ENCODE data around the gene C10orf67. TPM values are rescaled to one million over a fixed set of nuclear protein-coding genes. Genes with fewer than 3 reads are reported as not detected.
A peak's percentile ranks its signal among the peaks of the same experiment; 100 is the strongest.
"Not testable (repeated sequence)": the region's sequence is repeated elsewhere in the genome, so short reads cannot be mapped to it uniquely, and the experiment has no call there.

The C10orf67 gene
- polyA plus RNA-seq, 1 experiment = 0.15 TPM

DNA sequence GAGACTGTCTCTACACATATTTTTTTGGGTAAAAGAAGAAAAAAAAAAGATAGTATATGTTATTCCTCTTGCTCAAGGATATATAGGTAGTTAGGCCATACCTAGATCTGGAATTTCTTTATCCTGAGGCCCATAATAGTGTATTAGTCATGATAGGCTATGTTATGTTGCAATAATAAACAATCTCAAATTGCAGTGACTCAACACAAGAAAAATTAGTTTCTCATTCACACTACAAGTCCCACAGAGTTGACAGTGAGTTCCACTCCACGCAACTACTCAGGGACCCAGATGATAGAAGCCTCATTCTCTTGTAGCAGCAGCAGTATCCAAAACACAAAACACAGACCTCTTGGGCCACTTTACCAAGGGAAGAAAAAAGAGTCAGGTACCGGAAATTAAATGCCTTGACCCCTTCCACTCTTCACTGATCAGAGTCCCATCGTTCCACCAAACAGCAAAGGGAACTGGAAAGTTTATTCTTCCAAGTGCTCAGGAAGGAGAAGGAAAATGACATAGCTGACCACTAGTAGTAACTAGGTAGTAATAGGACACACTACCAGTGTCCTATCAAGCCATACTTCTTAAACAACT lies 7.4 kb upstream of the C10orf67 start:
- H3K36me3 ChIP-seq (ENCODE audit: control insufficient read depth, insufficient read depth, low read length) = no peaks in the 10 kb centered on the region
- peak; percentile 9 for DNase-seq (ENCODE audit: low read depth)
- CTCF ChIA-PET = no interaction called here
- no peak overlapping the region for H3K4me3 ChIP-seq (ENCODE audit: low read depth, low read length)
- no peaks in the 10 kb centered on the region for H3K27me3 ChIP-seq (ENCODE audit: control insufficient read depth, insufficient read depth, low read length)
- POLR2A ChIA-PET = no interaction called here
- TF ChIP-seq, protein P1, sequence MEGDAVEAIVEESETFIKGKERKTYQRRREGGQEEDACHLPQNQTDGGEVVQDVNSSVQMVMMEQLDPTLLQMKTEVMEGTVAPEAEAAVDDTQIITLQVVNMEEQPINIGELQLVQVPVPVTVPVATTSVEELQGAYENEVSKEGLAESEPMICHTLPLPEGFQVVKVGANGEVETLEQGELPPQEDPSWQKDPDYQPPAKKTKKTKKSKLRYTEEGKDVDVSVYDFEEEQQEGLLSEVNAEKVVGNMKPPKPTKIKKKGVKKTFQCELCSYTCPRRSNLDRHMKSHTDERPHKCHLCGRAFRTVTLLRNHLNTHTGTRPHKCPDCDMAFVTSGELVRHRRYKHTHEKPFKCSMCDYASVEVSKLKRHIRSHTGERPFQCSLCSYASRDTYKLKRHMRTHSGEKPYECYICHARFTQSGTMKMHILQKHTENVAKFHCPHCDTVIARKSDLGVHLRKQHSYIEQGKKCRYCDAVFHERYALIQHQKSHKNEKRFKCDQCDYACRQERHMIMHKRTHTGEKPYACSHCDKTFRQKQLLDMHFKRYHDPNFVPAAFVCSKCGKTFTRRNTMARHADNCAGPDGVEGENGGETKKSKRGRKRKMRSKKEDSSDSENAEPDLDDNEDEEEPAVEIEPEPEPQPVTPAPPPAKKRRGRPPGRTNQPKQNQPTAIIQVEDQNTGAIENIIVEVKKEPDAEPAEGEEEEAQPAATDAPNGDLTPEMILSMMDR (IDR thresholded peaks at IDR 0.05; ENCODE audit: insufficient read depth, low read depth, low read length) = no peak

DNA sequence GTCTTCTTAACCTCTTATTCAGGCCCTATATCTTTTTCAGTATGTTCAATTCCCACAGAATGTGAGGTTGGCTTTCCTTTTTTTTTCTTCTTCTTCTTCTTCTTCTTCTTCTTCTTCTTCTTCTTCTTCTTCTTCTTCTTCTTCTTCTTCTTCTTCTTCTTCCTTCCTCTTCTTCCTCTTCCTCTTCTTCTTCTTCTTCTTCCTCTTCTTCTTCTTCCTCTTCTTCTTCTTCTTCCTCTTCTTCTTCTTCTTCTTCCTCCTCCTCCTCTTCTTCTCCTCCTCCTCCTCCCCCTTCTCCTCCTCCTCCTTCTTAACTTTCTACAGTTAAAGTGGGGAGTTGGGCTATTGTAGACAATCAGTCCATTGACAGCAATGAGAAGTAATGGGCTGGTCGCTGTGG lies 6.1 kb upstream of the C10orf67 start:
- H3K36me3 ChIP-seq (ENCODE audit: control insufficient read depth, insufficient read depth, low read length); CTCF ChIA-PET; POLR2A ChIA-PET; DNase-seq (ENCODE audit: low read depth); H3K4me3 ChIP-seq (ENCODE audit: low read depth, low read length); H3K27me3 ChIP-seq (ENCODE audit: control insufficient read depth, insufficient read depth, low read length): not testable (repeated sequence)

DNA sequence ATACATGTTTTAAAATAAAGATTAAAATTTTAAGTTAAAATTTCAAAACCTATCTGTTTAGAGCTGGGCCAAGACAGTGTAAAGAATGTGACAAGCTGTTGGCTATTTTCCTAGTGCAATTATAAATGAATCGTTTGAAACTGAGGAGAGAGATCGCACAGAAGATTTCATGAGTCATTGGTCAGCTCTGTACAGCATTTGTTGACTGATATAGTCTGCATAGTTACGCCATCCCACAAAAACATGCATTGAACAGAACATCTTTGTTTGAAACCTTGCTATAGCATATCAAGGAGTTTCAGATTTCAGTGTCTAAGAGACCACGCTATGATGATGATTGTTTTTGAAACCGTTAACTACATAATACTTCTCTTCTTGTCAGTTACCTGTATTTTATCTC lies 1.3 kb upstream of the C10orf67 start:
- ChIA-PET CTCF (interaction anchor here (1.1 to 1.6 kb wide), 2 partner anchors 17 to 57 kb away, joined by 3 to 4 read pairs; no protein-coding TSS in a partner anchor), POLR2A (no interaction called here)
- TF ChIP-seq, protein P1 (IDR thresholded peaks at IDR 0.05; ENCODE audit: insufficient read depth, low read depth, low read length) = no peak
- no peaks in the 10 kb centered on the region for H3K27me3 ChIP-seq (ENCODE audit: control insufficient read depth, insufficient read depth, low read length)
- no peaks in the 10 kb centered on the region for H3K36me3 ChIP-seq (ENCODE audit: control insufficient read depth, insufficient read depth, low read length)
- no peak overlapping the region for H3K4me3 ChIP-seq (ENCODE audit: low read depth, low read length)
- peak; percentile 3 for DNase-seq (ENCODE audit: low read depth)

DNA sequence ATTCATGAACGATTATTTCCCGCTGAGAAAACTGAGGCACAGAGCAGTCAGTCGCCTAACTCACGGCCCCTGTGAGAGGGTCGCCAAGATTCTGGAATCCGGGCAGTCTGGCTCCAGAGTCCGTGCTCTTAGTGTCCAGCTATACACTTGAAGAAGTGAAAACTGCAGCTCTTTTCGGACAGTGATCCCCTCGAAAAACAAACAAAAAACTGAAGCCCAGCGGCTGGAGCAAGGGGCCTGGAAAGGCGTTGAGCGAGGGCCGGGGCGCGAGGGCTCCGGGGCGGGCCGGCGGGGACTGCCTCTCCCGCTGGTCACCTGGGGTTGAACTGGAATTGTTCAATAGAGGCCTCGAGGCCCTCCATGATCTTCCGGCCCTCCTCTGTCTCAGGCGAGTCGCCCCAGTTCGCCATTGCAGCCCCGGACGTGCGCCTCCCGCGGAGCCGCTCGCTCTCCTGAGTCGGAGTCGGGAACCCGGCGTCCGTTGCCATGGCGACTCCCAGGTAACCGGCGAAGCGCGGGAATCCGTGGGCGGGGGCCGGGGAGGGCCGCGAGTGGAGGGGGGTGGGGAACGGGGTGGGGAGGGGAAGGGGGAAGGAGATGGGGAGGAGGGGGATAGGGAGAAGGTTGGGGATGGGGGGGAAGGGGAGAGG lies 881 bp downstream of the C10orf67 start:
- Histone ChIP-seq H3K4me3 (ENCODE audit: low read depth, low read length) (peak overlapping the region; percentile 60), H3K27me3 (ENCODE audit: control insufficient read depth, insufficient read depth, low read length) (no peaks in the 10 kb centered on the region), H3K36me3 (ENCODE audit: control insufficient read depth, insufficient read depth, low read length) (no peaks in the 10 kb centered on the region)
- POLR2A ChIA-PET = no interaction called here
- CTCF ChIA-PET = interaction anchor here (0.9 kb wide), 1 partner anchor 11 kb away, joined by 3 read pairs; no protein-coding TSS in a partner anchor
- TF ChIP-seq, protein P1 (IDR thresholded peaks at IDR 0.05; ENCODE audit: insufficient read depth, low read depth, low read length) = no peak
- no peak for DNase-seq (ENCODE audit: low read depth)

DNA sequence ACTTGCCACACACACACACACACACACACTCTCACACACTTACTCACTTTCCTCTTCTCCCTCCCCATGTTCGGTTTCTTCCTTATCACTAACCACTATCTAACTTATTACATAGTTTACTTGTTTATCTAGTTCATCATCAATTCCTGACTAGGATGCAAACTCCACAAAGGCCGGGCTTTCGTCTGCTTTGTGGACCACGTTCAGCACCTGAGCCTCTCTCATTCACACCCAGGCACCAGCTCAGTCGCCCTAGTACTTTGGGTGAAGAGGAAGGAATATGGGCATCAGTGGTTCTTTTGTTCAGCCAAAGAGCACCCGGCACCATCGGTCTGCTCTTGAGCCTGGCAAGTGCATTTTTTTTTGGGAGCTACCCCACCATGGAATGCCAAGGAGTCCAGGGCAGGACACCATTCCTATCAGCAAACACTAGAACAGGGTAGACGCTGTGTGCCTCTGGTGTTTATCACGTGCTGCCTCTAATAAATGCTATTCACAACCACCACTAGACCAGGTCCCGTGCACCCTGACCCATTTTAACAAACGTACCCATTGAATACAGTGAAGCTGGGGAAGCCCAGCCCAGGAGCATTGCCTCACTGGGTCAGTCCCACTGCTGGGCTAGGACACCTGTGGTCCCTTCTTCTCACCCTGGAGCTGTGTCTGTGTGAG lies 2.2 kb downstream of the C10orf67 start:
- CTCF ChIA-PET = interaction anchor here (1.0 to 1.1 kb wide), 2 partner anchors 9 to 184 kb away, joined by 3 read pairs; no protein-coding TSS in a partner anchor
- TF ChIP-seq, protein P1 (IDR thresholded peaks at IDR 0.05; ENCODE audit: insufficient read depth, low read depth, low read length) = no peak
- no peaks in the 10 kb centered on the region for H3K27me3 ChIP-seq (ENCODE audit: control insufficient read depth, insufficient read depth, low read length)
- POLR2A ChIA-PET = no interaction called here
- no peaks in the 10 kb centered on the region for H3K36me3 ChIP-seq (ENCODE audit: control insufficient read depth, insufficient read depth, low read length)
- no peak for DNase-seq (ENCODE audit: low read depth)
- no peak overlapping the region for H3K4me3 ChIP-seq (ENCODE audit: low read depth, low read length)
